Parathyroid adenoma (tissue), 2 donors: ENCODE results near the gene CEP135.
"Not testable (repeated sequence)": the region's sequence is repeated elsewhere in the genome, so short reads cannot be mapped to it uniquely, and the experiment has no call there.

Experiments used
- H2AFZ ChIP-seq: fragments of 300-600 bp; sonication (generic); one replicate; pipeline ENCODE4 v1.7.0; 2017; ENCODE audit warnings: antibody characterized with exemption, mild to moderate bottlenecking
- H3K27ac ChIP-seq: fragments of 300-600 bp; sonication (generic); one replicate; pipeline ENCODE4 v1.7.0; 2017
- H3K27me3 ChIP-seq: fragments of 300-600 bp; sonication (generic); one replicate; pipeline ENCODE4 v1.7.0; 2017; ENCODE audit warnings: low read length; ENCODE audit not compliant: control insufficient read depth, insufficient read depth
- H3K36me3 ChIP-seq: fragments of 300-600 bp; sonication (generic); one replicate; pipeline ENCODE4 v1.7.0; 2017; ENCODE audit warnings: low read length; ENCODE audit not compliant: control insufficient read depth, insufficient read depth
- H3K4me1 ChIP-seq: fragments of 300-600 bp; sonication (generic); one replicate; pipeline ENCODE4 v1.7.0; 2017; ENCODE audit warnings: control low read depth
- H3K4me2 ChIP-seq: fragments of 300-600 bp; sonication (generic); one replicate; pipeline ENCODE4 v1.7.0; 2017; ENCODE audit warnings: low read length
- H3K4me3 ChIP-seq: fragments of 300-600 bp; sonication (generic); one replicate; pipeline ENCODE4 v1.7.0; 2017; ENCODE audit warnings: low read depth, low read length
- H3K79me2 ChIP-seq: fragments of 300-600 bp; sonication (generic); one replicate; pipeline ENCODE4 v1.7.0; 2017; ENCODE audit warnings: control low read depth
- H3K9ac ChIP-seq: fragments of 300-600 bp; sonication (generic); one replicate; pipeline ENCODE4 v1.7.0; 2017; ENCODE audit warnings: mild to moderate bottlenecking
- H3K9me3 ChIP-seq: fragments of 300-600 bp; sonication (generic); one replicate; pipeline ENCODE4 v1.7.0; 2017; ENCODE audit warnings: low read length; ENCODE audit not compliant: control insufficient read depth
- CTCF ChIP-seq: fragments of 300-600 bp; sonication (generic); IDR thresholded peaks from one replicate; pipeline ENCODE4 v1.7.0; 2017; ENCODE audit warnings: antibody characterized with exemption, mild to moderate bottlenecking
- donor health status: primary hyperparathyroidism.

The CEP135 gene

GRCh38 chr4:55928846-55929245 lies 19.9 kb upstream of the CEP135 start:
- H3K4me3 ChIP-seq: no peak overlapping the region
- no peak overlapping the region for H3K27ac ChIP-seq
- no peak overlapping the region for H3K4me2 ChIP-seq
- TF ChIP-seq CTCF: no peak
- no peak overlapping the region for H3K9ac ChIP-seq
- H3K36me3 ChIP-seq: no peaks in the 10 kb centered on the region
- H3K27me3 ChIP-seq: no peaks in the 10 kb centered on the region
- no peaks in the 10 kb centered on the region for H3K9me3 ChIP-seq
- H2AFZ ChIP-seq: no peak overlapping the region
- no peaks in the 10 kb centered on the region for H3K4me1 ChIP-seq
- H3K79me2 ChIP-seq: no peaks in the 10 kb centered on the region

- Histone ChIP-seq H3K4me2 (no peak overlapping the region), H3K36me3 (no peaks in the 10 kb centered on the region), H3K4me1 (no peaks in the 10 kb centered on the region), H3K9me3 (no peaks in the 10 kb centered on the region), H3K4me3 (no peak overlapping the region), H3K9ac (no peak overlapping the region), H3K27ac (no peak overlapping the region), H3K79me2 (no peaks in the 10 kb centered on the region), H2AFZ (no peak overlapping the region), H3K27me3 (no peaks in the 10 kb centered on the region)
- TF ChIP-seq CTCF: no peak
Observed at GRCh38 chr4:55931043-55931442, 17.7 kb upstream of the CEP135 start.

- no peak for TF ChIP-seq CTCF
Observed at GRCh38 chr4:55931833-55932232, 16.9 kb upstream of the CEP135 start.

GRCh38 chr4:55932511-55932910 lies 16.2 kb upstream of the CEP135 start:
- Histone ChIP-seq H3K9me3 (no peaks in the 10 kb centered on the region), H3K36me3 (no peaks in the 10 kb centered on the region), H3K27ac (no peak overlapping the region), H3K4me1 (no peaks in the 10 kb centered on the region), H3K79me2 (no peaks in the 10 kb centered on the region), H3K27me3 (no peaks in the 10 kb centered on the region), H3K9ac (no peak overlapping the region), H2AFZ (no peak overlapping the region), H3K4me2 (no peak overlapping the region), H3K4me3 (no peak overlapping the region)
- no peak for TF ChIP-seq CTCF

More at GRCh38 chr4:55931833-55932232, 16.9 kb upstream of the CEP135 start:
- Histone ChIP-seq H3K9me3 (no peaks in the 10 kb centered on the region), H3K36me3 (no peaks in the 10 kb centered on the region), H3K79me2 (no peaks in the 10 kb centered on the region), H3K9ac (no peak overlapping the region), H3K4me1 (no peaks in the 10 kb centered on the region), H3K4me3 (no peak overlapping the region), H2AFZ (no peak overlapping the region), H3K27me3 (no peaks in the 10 kb centered on the region), H3K4me2 (no peak overlapping the region), H3K27ac (no peak overlapping the region)

- Histone ChIP-seq H3K27ac (no peak overlapping the region), H2AFZ (no peak overlapping the region), H3K4me3 (no peak overlapping the region), H3K79me2 (no peaks in the 10 kb centered on the region), H3K4me2 (no peak overlapping the region), H3K9me3 (no peaks in the 10 kb centered on the region), H3K27me3 (no peaks in the 10 kb centered on the region), H3K9ac (no peak overlapping the region), H3K36me3 (no peaks in the 10 kb centered on the region), H3K4me1 (no peaks in the 10 kb centered on the region)
- TF ChIP-seq CTCF: no peak
Observed at GRCh38 chr4:55933611-55934010, 15.1 kb upstream of the CEP135 start.

GRCh38 chr4:55935907-55936306 lies 12.8 kb upstream of the CEP135 start:
- H3K27me3 ChIP-seq, H3K79me2 ChIP-seq, H3K27ac ChIP-seq, H3K4me2 ChIP-seq, H3K4me1 ChIP-seq, H2AFZ ChIP-seq, H3K9ac ChIP-seq, H3K9me3 ChIP-seq, H3K36me3 ChIP-seq, H3K4me3 ChIP-seq: not testable (repeated sequence)
